Muscle of leg (tissue), 16 donors: ENCODE data around the gene FBXO10. TPM values are rescaled to one million over a fixed set of nuclear protein-coding genes. Genes with fewer than 3 reads are reported as not detected.

Source experiments
- DNase-seq: peaks from one replicate; pipeline ENCODE4 v3.0.0; 2013
- H3K27ac ChIP-seq: one replicate; pipeline ENCODE4 v1.5.1; 2013; ENCODE audit warnings: mild to moderate bottlenecking, low read length, control low read depth
- H3K27me3 ChIP-seq: one replicate; pipeline ENCODE4 v1.6.1; 2013; ENCODE audit warnings: low read length; ENCODE audit not compliant: control insufficient read depth, insufficient read depth
- H3K36me3 ChIP-seq: one replicate; pipeline ENCODE4 v1.6.1; 2013; ENCODE audit warnings: low read length; ENCODE audit not compliant: control insufficient read depth, insufficient read depth
- H3K4me1 ChIP-seq: one replicate; pipeline ENCODE4 v1.6.1; 2013; ENCODE audit warnings: low read length; ENCODE audit not compliant: control insufficient read depth, insufficient read depth
- H3K4me3 ChIP-seq: one replicate; pipeline ENCODE4 v1.5.1; 2013; ENCODE audit warnings: low read length, control low read depth
- H3K9me3 ChIP-seq: replicated peaks from 2 replicates; pipeline ENCODE4 v1.6.1; 2013; ENCODE audit warnings: low read depth, low read length; ENCODE audit not compliant: control insufficient read depth
- WGBS: methylation state at CpG from one replicate; pipeline ENCODE4 v1.1.5; 2013; ENCODE audit warnings: missing lambda C conversion rate; ENCODE audit not compliant: insufficient coverage; 5-methylcytosine and 5-hydroxymethylcytosine counted together
- long read RNA-seq, 11 donors: transcript quantifications; one replicate each; lab custom pipeline, GENCODE V29; 2026
- polyA plus RNA-seq, 8 donors: library from polyadenylated mRNA; unstranded; fragments of 120-200 nt; gene quantifications; one replicate each; pipeline versions ENCODE4 v1.2.1 to v1.2.3, GENCODE V29; 2013; ENCODE audit warnings: inconsistent platforms in 1 of 8, low replicate concordance in 1 of 8; ENCODE audit not compliant: insufficient read length in 8 of 8, insufficient read depth in 1 of 8
- total RNA-seq: library from RNA; stranded (reverse); fragments of 120-200 nt; gene quantifications from one replicate; pipeline ENCODE4 v1.2.4, GENCODE V29; 2013

FBXO10 gene
- total RNA-seq (24.5 TPM), polyA plus RNA-seq (10 to 100 TPM; 23.9 to 42.1 (median 33.2) TPM)
- long read RNA-seq, donor 1, full-length matches to known transcripts: 2 of 2 reads
- long read RNA-seq, donor 1, partial matches to known transcripts: 0 of 2 reads
- long read RNA-seq, donor 1, other reads (novel, unspliced or antisense): 0 of 2 reads
- long read RNA-seq, donor 2: 0 reads
- long read RNA-seq, donor 3, full-length matches to known transcripts: 7 of 7 reads
- long read RNA-seq, donor 3, partial matches to known transcripts: 0 of 7 reads
- long read RNA-seq, donor 3, other reads (novel, unspliced or antisense): 0 of 7 reads
- long read RNA-seq, donor 4, full-length matches to known transcripts: 1 of 1 reads
- long read RNA-seq, donor 4, partial matches to known transcripts: 0 of 1 reads
- long read RNA-seq, donor 4, other reads (novel, unspliced or antisense): 0 of 1 reads
- long read RNA-seq, donor 5, full-length matches to known transcripts: 6 of 6 reads
- long read RNA-seq, donor 5, partial matches to known transcripts: 0 of 6 reads
- long read RNA-seq, donor 5, other reads (novel, unspliced or antisense): 0 of 6 reads
- long read RNA-seq, donor 6, full-length matches to known transcripts: 10 of 10 reads
- long read RNA-seq, donor 6, partial matches to known transcripts: 0 of 10 reads
- long read RNA-seq, donor 6, other reads (novel, unspliced or antisense): 0 of 10 reads
- long read RNA-seq, donor 7, full-length matches to known transcripts: 7 of 7 reads
- long read RNA-seq, donor 7, partial matches to known transcripts: 0 of 7 reads
- long read RNA-seq, donor 7, other reads (novel, unspliced or antisense): 0 of 7 reads
- long read RNA-seq, donor 8: 0 reads
- long read RNA-seq, donor 9, full-length matches to known transcripts: 2 of 2 reads
- long read RNA-seq, donor 9, partial matches to known transcripts: 0 of 2 reads
- long read RNA-seq, donor 9, other reads (novel, unspliced or antisense): 0 of 2 reads
- long read RNA-seq, donor 10, full-length matches to known transcripts: 5 of 5 reads
- long read RNA-seq, donor 10, partial matches to known transcripts: 0 of 5 reads
- long read RNA-seq, donor 10, other reads (novel, unspliced or antisense): 0 of 5 reads
- long read RNA-seq, donor 11, full-length matches to known transcripts: 3 of 3 reads
- long read RNA-seq, donor 11, partial matches to known transcripts: 0 of 3 reads
- long read RNA-seq, donor 11, other reads (novel, unspliced or antisense): 0 of 3 reads

DNA sequence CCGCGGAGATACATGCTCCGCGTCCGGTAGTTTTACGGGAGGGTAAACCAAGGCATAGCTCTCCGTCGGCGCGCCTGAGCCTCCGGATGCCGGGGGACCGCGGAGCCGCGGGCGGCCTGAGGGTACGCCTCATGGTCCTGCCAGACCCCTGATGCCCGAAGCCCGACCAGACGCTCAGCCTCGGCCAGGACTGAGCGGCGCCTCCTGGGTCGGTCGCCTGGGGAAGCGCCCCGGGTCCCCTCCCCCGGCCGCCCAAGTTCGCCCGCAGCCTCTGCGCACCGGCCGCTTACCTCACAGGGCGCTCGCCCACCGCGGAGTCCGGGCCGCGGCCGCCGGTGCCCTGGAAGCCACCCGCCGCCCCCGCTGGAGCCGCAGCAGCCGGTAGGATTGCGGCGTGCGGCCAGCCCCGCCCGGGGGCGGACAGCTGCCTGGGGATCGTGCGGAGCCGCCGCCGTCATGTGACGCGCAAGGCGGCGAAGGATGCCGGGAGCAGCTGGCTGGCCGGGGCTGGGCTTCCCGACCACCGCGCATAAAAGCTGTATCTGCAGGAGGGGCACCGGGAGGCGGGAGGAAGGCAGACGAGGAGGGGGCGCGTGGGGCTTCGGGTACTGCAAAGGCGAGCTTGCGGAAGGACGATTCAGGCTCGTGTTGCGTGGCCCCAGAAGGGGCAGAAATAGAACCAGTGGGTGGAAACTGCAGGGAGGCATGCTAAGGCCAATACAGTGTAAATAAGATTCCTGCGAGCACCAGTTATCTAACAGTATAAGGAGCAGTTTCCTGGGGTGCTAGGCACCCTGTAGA is at the start of gene FBXO10:
TSS of gene FBXO10 (minus strand) at position 460 of the 801 bp plus-strand sequence. CDS start 34,612 bp downstream, outside the sequence.
- peak within 1 kb of the TSS; percentile 75 for H3K4me3 ChIP-seq
- under 1% methylated on average over 81 of the region's 81 CpGs for WGBS
- DNase-seq: peak; percentile 90
- peaks cover 5% of the 10 kb centered on the region for H3K36me3 ChIP-seq
- H3K27ac ChIP-seq: peak within 1 kb of the TSS; percentile 92
- H3K9me3 ChIP-seq: no peaks in the 10 kb centered on the region
- peaks cover 32% of the 10 kb centered on the region for H3K4me1 ChIP-seq
- H3K27me3 ChIP-seq: no peaks in the 10 kb centered on the region

DNA sequence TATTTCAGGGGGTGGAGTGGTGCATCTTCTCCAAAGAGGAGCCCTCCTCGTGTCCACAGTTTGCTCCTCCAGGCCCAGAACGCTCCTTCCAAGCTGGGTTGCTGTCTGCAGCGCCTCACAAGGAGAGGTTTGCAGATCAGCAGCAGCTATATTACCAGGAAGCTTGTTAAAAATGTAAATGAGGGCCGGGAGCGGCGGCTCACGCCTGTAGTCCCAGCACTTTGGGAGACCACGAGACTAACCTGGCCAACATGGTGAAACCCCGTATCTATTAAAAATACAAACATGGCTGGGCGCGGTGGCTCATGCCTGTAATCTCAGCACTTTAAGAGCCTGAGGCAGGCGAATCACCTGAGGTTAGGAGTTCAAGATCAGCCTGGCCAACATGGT is 49.6 kb upstream of the FBXO10 start:
- DNase-seq: no peak
- Histone ChIP-seq H3K4me3 (no peak overlapping the region), H3K9me3 (no peaks in the 10 kb centered on the region), H3K4me1 (peaks cover 9% of the 10 kb centered on the region), H3K27ac (no peak overlapping the region), H3K36me3 (no peaks in the 10 kb centered on the region), H3K27me3 (no peaks in the 10 kb centered on the region)
- WGBS: 80% methylated on average over 9 of the region's 12 CpGs

- DNase-seq: no peak
- WGBS: 33% methylated on average over 1 of the region's 5 CpGs
Observed at GRCh38 chr9:37625036-37625757, 49.0 kb upstream of the FBXO10 start.

GRCh38 chr9:37624073-37624472 is 47.9 kb upstream of the FBXO10 start:
- Histone ChIP-seq H3K27ac (no peak overlapping the region), H3K4me3 (no peak overlapping the region), H3K9me3 (no peaks in the 10 kb centered on the region), H3K36me3 (no peaks in the 10 kb centered on the region), H3K4me1 (peaks cover 16% of the 10 kb centered on the region), H3K27me3 (no peaks in the 10 kb centered on the region)
- DNase-seq: no peak
- WGBS: no CpG with 5 or more reads among the region's 1 CpG

More at GRCh38 chr9:37625036-37625757, 49.0 kb upstream of the FBXO10 start:
- Histone ChIP-seq H3K9me3 (no peaks in the 10 kb centered on the region), H3K27ac (no peak overlapping the region), H3K36me3 (no peaks in the 10 kb centered on the region), H3K27me3 (no peaks in the 10 kb centered on the region), H3K4me1 (peaks cover 11% of the 10 kb centered on the region), H3K4me3 (no peak overlapping the region)

- 86% methylated on average over 2 of the region's 2 CpGs for WGBS
- H3K9me3 ChIP-seq: no peaks in the 10 kb centered on the region
- H3K4me3 ChIP-seq: no peak overlapping the region
- no peak for DNase-seq
- H3K4me1 ChIP-seq: peaks cover 16% of the 10 kb centered on the region
- no peaks in the 10 kb centered on the region for H3K36me3 ChIP-seq
- no peak overlapping the region for H3K27ac ChIP-seq
- H3K27me3 ChIP-seq: no peaks in the 10 kb centered on the region
Observed at GRCh38 chr9:37623267-37623666, 47.1 kb upstream of the FBXO10 start.

- no peak for DNase-seq
- Histone ChIP-seq H3K4me1 (peaks cover 23% of the 10 kb centered on the region), H3K36me3 (no peaks in the 10 kb centered on the region), H3K27ac (no peak overlapping the region), H3K4me3 (no peak overlapping the region), H3K27me3 (peaks cover 2% of the 10 kb centered on the region), H3K9me3 (no peaks in the 10 kb centered on the region)
- WGBS: no CpG with 5 or more reads among the region's 4 CpGs
Observed at GRCh38 chr9:37622462-37622861, 46.3 kb upstream of the FBXO10 start.

DNA sequence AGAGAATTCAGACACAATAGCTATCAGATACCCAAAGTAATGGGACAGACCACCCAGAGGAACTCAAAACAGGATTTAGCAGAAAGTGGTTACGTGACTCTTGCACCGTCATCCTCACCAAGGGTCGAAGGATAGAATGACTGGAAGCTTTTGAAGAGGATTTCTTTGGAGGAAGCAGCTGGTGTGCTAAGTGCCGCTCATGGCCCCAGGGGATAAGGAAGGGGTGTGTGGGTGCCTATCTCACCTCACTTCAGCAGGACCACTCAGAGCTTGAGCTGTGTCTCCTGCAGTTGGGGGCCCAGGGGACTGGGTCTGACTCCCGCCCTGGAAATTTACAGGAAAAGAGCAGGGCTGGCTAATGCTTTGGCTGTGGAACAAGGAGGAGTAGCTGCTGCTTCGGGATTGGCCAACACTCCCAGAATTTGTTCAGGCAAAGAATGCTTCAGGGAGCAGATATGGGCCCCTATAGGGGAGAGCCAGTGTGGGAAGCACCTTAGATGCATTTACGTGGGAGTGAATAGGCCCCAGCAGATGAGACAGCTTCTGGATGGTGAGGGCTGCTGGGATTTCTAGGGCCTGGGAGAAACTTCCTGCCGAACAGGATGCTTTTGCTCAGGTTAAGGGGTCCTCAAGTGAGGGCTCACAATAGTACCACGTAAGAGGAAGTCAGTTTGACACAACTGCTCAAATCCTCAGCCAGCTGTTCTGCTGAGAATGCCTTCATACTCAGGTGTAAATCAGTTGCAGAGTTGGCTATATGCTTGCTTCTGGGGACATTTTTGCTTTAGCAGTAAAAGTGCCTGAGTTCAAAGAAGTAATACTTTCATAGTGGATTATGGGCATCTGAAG is 45.3 kb upstream of the FBXO10 start:
- H3K27ac ChIP-seq: no peak overlapping the region
- no peak overlapping the region for H3K4me3 ChIP-seq
- peaks cover 2% of the 10 kb centered on the region for H3K27me3 ChIP-seq
- DNase-seq: peak; percentile 14
- H3K9me3 ChIP-seq: no peaks in the 10 kb centered on the region
- 31% methylated on average over 9 of the region's 9 CpGs for WGBS
- H3K36me3 ChIP-seq: no peaks in the 10 kb centered on the region
- H3K4me1 ChIP-seq: peaks cover 26% of the 10 kb centered on the region

GRCh38 chr9:37620396-37620795 is 44.2 kb upstream of the FBXO10 start:
- DNase-seq: no peak
- Histone ChIP-seq H3K4me1 (peaks cover 26% of the 10 kb centered on the region), H3K27me3 (peaks cover 2% of the 10 kb centered on the region), H3K4me3 (no peak overlapping the region), H3K27ac (no peak overlapping the region), H3K36me3 (no peaks in the 10 kb centered on the region), H3K9me3 (no peaks in the 10 kb centered on the region)
- WGBS: no CpG with 5 or more reads among the region's 1 CpG
